H1 (cell line): ENCODE measurements around the gene CAMTA1. TPM values are rescaled to one million over a fixed set of nuclear protein-coding genes. Genes with fewer than 3 reads are reported as not detected.

Experiments
- CBX8 ChIP-seq: fragments of 300-800, 300-1000 bp; sonication (generic); IDR thresholded peaks from 2 replicates; pipeline ENCODE4 v1.7.1; 2016; ENCODE audit warnings: low read depth, low read length, borderline replicate concordance
- CHD2 ChIP-seq: IDR thresholded peaks from 2 replicates; pipeline ENCODE4 v1.6.1; 2012; ENCODE audit warnings: low read length, improper control_type of control experiment
- CHD7 ChIP-seq: fragments of 300-600 bp; sonication (generic); IDR thresholded peaks from 2 replicates; pipeline ENCODE4 v1.7.1; 2012; ENCODE audit warnings: low read length, moderate library complexity, mild to moderate bottlenecking, inconsistent platforms; ENCODE audit not compliant: insufficient replicate concordance
- KDM4A ChIP-seq: IDR thresholded peaks from one replicate; pipeline ENCODE4 v1.7.1; 2012; ENCODE audit warnings: low read depth, mild to moderate bottlenecking, moderate library complexity, low read length, inconsistent platforms; ENCODE audit not compliant: severe bottlenecking
- MAFK ChIP-seq: IDR thresholded peaks from 2 replicates; pipeline ENCODE4 v1.6.1; 2012; ENCODE audit warnings: low read depth, mild to moderate bottlenecking, improper control_type of control experiment, low read length
- NRF1 ChIP-seq: IDR thresholded peaks from 2 replicates; pipeline ENCODE4 v1.6.1; 2011; ENCODE audit warnings: mild to moderate bottlenecking, low read depth, low read length, improper control_type of control experiment
- RXRA ChIP-seq: IDR thresholded peaks from 2 replicates; pipeline ENCODE4 v1.6.1; 2011; ENCODE audit warnings: low read depth, mild to moderate bottlenecking, low read length, moderate library complexity; ENCODE audit not compliant: insufficient read depth
- SAP30 ChIP-seq: fragments of 300-600 bp; sonication (generic); IDR thresholded peaks from 2 replicates; pipeline ENCODE4 v1.7.1; 2012; ENCODE audit warnings: low read length, moderate library complexity, mild to moderate bottlenecking, inconsistent platforms; ENCODE audit not compliant: insufficient read depth, insufficient replicate concordance
- SIRT6 ChIP-seq: IDR thresholded peaks from one replicate; pipeline ENCODE4 v1.7.1; 2012; ENCODE audit warnings: low read length, inconsistent platforms
- SRF ChIP-seq: IDR thresholded peaks from 2 replicates; pipeline ENCODE4 v1.6.1; 2011; ENCODE audit warnings: mild to moderate bottlenecking, low read depth, low read length, moderate library complexity
- TAF7 ChIP-seq: optimal IDR thresholded peaks from 2 replicates; pipeline ENCODE3; 2011; ENCODE audit warnings: low read depth, mild to moderate bottlenecking, inconsistent platforms, low read length, moderate library complexity, borderline replicate concordance
- polyA plus RNA-seq, 7 experiments: library from polyadenylated mRNA; depleted of rRNA in 3 of 7; stranded (reverse) in 5 of 7; unstranded in 2 of 7; fragments of >200 nt in 5 of 7; fragments of 200-250 nt in 2 of 7; gene quantifications; 1 replicate in 5 of 7; 2 replicates in 1 of 7; 4 replicates in 1 of 7; pipeline versions ENCODE4 v1.2.1 to v1.2.3, GENCODE V29; 2011 to 2013; ENCODE audit warnings: missing spikeins in 2 of 7, mixed read lengths in 2 of 7
- total RNA-seq: library from RNA; stranded (reverse); fragmentation: NEBNext Ultra II Directional; extraction: Animal tissue kit (Norgen Biotek cat#: 25700); gene quantifications from 2 replicates; pipeline ENCODE4 v1.2.1, GENCODE V29; 2021

Gene CAMTA1
- total and polyA plus RNA-seq, 2 of the 8 experiments (the other 6 are each of a cell fraction or from before 2014, with no cell fraction given) = 65.0 to 119 TPM

DNA sequence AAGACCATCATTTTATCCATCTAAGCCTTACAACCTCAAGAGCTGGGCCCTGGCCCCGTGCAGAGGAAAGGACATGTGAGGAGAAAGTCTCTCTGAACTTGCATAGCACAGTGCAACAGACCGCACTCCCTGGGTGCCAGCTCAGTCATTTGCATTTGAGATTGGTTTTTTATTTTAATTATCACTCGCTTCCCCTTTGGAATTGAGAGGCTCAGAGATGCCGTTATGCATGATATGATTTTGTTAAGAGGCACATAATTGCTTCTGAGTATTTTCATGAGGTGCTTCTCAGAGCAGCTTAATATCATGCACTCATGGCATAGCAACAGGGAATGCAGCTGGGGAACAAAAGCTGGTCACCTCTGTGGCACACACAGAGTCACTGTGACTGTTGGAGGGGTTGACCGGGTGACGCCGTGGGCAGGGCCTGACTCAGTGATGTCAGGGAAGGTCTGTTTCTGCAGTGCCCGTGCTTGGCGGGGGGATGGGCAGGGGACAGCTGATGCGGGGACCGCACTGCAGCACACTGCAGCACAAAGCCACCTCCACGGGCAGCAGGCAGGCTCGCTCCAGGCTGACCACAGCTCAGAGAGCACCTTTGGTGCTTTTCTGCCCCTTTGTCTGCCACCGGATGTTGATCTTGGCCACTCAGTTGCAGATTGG lies 942.7 kb downstream of the CAMTA1 start (continued):
- TF ChIP-seq CHD7 (no peak), NRF1 (no peak), CBX8 (no peak), RXRA (no peak), CHD2 (no peak), SRF (no peak), SIRT6 (no peak), KDM4A (no peak), SAP30 (no peak), MAFK (no peak), TAF7 (no peak)
